IPS-20b (cell line): ENCODE measurements around the gene LARP7.
"Not testable (repeated sequence)": the region's sequence is repeated elsewhere in the genome, so short reads cannot be mapped to it uniquely, and the experiment has no call there.

Source experiments
- H3K27ac ChIP-seq: one replicate; pipeline ENCODE4 v1.5.1; 2013; ENCODE audit warnings: low read length
- H3K27me3 ChIP-seq: 2 replicates; pipeline ENCODE4 v1.6.1; 2013; ENCODE audit warnings: mild to moderate bottlenecking, low read length, inconsistent platforms; ENCODE audit not compliant: insufficient read depth
- H3K36me3 ChIP-seq: 2 replicates; pipeline ENCODE4 v1.6.1; 2013; ENCODE audit warnings: low read depth, mild to moderate bottlenecking, inconsistent platforms, low read length, moderate library complexity; ENCODE audit not compliant: insufficient read depth
- H3K4me1 ChIP-seq: 2 replicates; pipeline ENCODE4 v1.6.1; 2013; ENCODE audit warnings: mild to moderate bottlenecking, control low read depth, inconsistent platforms, low read length, moderate library complexity; ENCODE audit not compliant: insufficient read depth
- H3K4me3 ChIP-seq: 2 replicates; pipeline ENCODE4 v1.5.1; 2013; ENCODE audit warnings: mild to moderate bottlenecking, low read length, inconsistent platforms
- H3K9ac ChIP-seq: 2 replicates; pipeline ENCODE4 v1.6.1; 2013; ENCODE audit warnings: low read depth, mild to moderate bottlenecking, inconsistent platforms, low read length, moderate library complexity
- H3K9me3 ChIP-seq: 2 replicates; pipeline ENCODE4 v1.6.1; 2013; ENCODE audit warnings: mild to moderate bottlenecking, low read depth, low read length, inconsistent platforms; ENCODE audit not compliant: insufficient read depth

LARP7 gene

DNA sequence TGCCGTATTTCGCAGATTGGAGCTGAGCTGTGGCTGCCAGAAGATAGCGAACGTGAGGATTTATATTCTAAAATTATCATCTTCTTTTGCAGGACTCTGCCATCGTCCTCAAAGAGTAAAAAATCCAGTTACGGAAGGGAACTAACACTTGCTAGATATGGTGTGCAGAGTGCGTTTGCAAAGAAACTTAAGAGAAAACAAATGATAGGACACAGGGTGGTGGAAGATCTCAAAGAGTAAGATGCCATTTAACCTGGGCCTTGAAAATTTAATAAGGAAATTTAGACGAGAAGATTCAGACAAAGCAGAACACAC lies 566 bp downstream of the LARP7 start:
- Histone ChIP-seq H3K9me3 (no peaks in the 10 kb centered on the region), H3K27me3 (no peaks in the 10 kb centered on the region), H3K4me1 (peaks cover 19% of the 10 kb centered on the region; the same call in 1 of the 2 replicates), H3K9ac (peak overlapping the region; percentile 93; the same call in 1 of the 2 replicates), H3K36me3 (peaks cover 29% of the 10 kb centered on the region), H3K27ac (peak overlapping the region; percentile 84), H3K4me3 (peak overlapping the region; percentile 98)

DNA sequence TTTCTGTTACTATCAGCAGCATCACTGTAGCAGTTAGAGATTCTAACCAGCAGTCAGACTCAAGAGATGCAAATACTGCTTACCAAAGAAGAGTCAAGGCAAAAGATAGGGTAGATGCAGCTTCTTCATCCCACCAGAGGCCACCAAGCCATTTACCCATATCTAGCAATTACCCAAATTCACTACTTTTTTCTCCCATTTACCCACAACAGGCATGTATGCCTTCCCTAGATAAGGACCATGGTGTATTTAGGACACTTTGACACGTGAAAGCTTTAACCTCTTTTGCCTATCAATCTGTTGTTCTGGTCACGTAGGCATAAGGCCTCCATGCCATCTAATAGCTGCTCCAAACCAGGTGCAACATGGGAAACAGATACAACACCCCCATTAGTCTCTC lies 5.6 kb downstream of the LARP7 start:
- no peak overlapping the region for H3K9ac ChIP-seq
- H3K27me3 ChIP-seq: no peaks in the 10 kb centered on the region
- no peak overlapping the region for H3K4me3 ChIP-seq
- peaks cover 17% of the 10 kb centered on the region; the same call in 1 of the 2 replicates for H3K4me1 ChIP-seq
- H3K9me3 ChIP-seq: no peaks in the 10 kb centered on the region
- H3K36me3 ChIP-seq: peaks cover 45% of the 10 kb centered on the region
- no peak overlapping the region for H3K27ac ChIP-seq

DNA sequence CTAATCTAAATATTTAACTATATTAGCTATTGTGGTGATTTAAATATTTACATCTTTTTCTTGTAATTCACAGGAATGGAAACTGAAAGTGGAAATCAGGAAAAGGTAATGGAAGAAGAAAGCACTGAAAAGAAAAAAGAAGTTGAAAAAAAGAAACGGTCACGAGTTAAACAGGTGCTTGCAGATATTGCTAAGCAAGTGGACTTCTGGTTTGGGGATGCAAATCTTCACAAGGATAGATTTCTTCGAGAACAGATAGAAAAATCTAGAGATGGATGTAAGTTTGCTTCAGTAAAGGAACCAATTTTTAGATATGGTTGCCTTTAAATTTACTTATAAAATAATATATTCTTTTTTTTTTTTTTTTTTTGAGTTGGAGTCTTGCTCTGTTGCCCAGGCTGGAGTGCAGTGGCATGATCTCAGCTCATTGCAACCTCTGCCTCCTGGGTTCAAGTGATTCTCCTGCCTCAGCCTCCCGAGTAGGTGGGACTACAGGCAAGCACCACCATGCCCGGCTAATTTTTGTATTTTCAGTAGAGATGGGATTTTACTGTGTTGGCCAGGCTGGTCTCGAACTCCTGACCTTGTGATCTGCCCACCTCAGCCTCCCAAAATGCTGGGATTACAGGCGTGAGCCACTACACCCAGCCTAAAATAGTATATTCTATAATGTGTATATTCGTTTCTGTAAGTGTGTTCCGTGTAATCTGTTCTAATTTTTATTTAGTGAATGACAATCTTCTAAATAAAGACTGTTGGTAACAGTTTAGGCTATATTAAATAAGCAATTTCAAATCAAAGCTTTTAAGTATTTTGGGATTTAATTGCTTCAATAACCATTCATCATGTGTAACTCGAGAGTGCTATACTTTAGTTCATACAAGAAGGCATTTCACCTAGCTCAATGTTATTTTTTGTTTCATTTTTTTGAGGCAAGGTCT lies 7.9 kb downstream of the LARP7 start:
- not testable (repeated sequence) for H3K4me1 ChIP-seq, H3K9ac ChIP-seq, H3K27ac ChIP-seq, H3K9me3 ChIP-seq, H3K27me3 ChIP-seq
- Histone ChIP-seq H3K36me3 (peaks cover 41% of the 10 kb centered on the region), H3K4me3 (peak overlapping the region; percentile 93; the same call in 1 of the 2 replicates)

DNA sequence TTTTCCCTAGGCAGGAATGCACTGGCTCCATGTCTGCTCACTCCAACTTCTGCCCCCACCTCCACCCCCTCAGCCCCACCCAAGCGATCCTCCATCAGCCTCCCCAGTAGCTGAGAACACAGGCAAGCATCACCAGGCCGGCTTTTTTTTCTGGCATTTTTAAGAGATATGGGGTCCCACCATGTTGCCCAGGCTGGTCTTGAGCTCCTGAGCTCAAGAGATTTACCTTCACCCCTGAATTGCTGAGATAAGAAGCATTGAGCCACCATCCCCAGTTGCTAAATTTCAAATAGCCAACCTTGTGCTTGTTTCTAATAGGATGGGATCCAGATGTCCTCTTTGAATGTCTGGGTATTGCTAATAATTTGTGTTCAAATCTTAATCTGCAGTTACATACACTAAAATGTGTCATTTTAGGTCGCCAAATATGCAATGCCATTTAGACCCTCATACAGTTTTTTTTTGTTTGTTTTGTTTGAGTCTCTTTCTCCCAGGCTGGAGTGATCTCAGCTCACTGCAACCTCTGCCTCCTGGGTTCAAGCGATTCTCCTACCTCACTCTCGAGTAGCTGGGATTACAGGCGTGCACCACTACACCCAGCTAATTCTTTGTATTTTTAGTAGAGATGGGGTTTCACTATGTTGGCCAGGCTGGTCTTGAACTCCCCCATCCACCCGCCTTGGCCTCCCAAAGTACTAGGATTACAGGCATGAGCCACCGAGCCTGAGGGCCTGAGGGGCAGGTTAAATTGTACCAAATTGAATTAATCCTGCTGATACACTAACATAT lies 8.8 kb downstream of the LARP7 start:
- Histone ChIP-seq H3K4me3 (peak overlapping the region; percentile 93), H3K4me1 (peaks cover 14% of the 10 kb centered on the region; the same call in 1 of the 2 replicates), H3K27me3 (no peaks in the 10 kb centered on the region), H3K9me3 (no peaks in the 10 kb centered on the region), H3K27ac (no peak overlapping the region), H3K36me3 (peaks cover 36% of the 10 kb centered on the region), H3K9ac (peak overlapping the region; percentile 100)

DNA sequence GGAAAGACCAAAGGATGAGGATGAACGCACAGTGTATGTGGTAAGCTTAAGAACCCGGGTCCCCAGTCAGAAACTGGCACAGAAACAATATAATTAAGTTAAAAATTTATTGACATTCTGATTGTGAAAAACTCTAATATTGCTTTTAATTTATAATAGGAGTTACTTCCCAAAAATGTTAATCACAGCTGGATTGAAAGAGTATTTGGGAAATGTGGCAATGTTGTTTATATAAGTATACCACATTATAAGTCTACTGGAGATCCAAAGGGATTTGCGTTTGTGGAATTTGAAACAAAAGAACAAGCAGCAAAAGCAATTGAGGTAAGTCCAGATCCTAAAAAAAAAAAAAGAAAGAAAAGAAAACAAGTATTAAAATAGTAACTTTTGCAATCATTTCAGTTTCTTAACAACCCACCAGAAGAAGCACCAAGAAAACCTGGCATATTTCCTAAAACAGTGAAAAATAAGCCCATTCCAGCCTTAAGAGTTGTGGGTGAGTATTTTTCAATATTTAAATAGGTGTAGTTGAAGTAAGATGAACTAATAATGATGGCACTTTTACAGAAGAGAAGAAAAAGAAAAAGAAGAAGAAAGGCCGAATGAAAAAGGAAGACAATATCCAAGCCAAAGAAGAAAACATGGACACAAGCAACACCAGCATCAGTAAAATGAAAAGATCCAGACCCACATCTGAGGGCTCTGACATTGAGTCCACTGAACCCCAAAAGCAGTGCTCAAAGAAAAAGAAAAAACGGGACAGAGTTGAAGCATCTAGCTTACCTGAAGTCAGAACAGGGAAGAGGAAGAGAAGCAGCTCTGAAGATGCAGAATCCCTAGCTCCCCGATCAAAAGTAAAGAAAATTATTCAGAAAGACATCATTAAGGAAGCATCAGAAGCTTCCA lies 9.9 kb downstream of the LARP7 start:
- H3K9ac ChIP-seq: peak overlapping the region; percentile 100
- peak overlapping the region; percentile 93 for H3K4me3 ChIP-seq
- H3K36me3 ChIP-seq: peaks cover 34% of the 10 kb centered on the region
- H3K27ac ChIP-seq: peak overlapping the region; percentile 22
- H3K4me1 ChIP-seq: peaks cover 18% of the 10 kb centered on the region; the same call in 1 of the 2 replicates
- H3K27me3 ChIP-seq: no peaks in the 10 kb centered on the region
- H3K9me3 ChIP-seq: no peaks in the 10 kb centered on the region

DNA sequence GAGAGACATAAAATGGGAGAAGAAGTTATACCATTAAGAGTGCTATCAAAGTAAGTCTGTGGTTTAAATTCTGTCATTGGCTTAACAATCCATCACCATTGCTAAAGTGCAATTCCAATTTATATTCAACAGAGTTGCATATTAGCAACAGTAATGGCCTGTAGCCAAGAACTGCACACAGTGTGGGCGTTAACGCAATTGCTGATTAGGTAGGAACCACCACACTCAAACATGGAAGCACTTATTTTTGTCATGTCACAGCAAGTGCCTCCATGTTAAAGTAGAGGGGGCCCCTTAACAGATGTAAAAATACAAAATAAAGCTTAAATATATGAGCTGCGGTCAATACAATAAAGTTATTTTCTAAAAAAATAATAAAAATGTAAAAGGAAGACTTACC lies 10.8 kb downstream of the LARP7 start:
- Histone ChIP-seq H3K4me3 (peak overlapping the region; percentile 93), H3K4me1 (peaks cover 21% of the 10 kb centered on the region; the same call in 1 of the 2 replicates), H3K9ac (peak overlapping the region; percentile 100), H3K9me3 (no peaks in the 10 kb centered on the region), H3K27me3 (no peaks in the 10 kb centered on the region), H3K36me3 (peaks cover 29% of the 10 kb centered on the region), H3K27ac (peak overlapping the region; percentile 98)

DNA sequence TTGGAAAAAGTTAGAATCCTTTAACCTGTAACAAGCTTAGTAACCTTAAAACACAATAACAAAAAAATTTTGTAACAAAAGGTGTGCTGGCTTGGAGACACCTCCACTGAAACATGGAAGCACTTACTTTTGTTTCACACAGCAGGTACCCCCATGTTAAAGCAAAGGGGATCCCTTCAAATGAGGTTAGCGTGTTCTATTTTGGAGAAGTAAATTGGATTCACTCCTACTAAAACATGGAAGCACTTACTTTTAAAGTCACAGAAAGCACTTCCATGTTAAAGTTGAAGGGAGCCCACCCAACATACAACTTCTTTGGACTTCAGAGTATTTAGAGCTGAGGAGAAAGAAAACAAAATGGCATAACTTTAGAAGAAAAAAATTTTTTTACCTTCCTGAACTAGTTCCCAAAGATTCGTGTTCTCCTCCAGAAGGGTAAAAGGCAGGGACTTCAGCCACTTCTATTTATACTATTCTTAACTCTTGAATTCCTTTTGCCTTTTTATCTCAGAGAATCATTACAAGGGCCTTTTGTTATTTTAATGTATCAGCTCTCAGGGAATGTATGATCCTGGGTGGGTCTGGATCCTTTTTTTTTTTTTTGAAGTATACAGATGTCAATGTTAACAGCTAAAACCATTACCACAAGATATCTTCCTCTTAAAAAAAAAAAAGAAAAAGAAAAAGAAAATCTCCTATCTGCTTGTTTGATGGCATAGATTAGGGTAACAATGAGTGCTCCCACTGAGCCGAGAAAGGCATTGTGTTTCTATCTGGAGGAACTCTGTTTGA lies 11.5 kb downstream of the LARP7 start:
- H3K4me3 ChIP-seq: peak overlapping the region; percentile 93
- no peaks in the 10 kb centered on the region for H3K9me3 ChIP-seq
- peaks cover 29% of the 10 kb centered on the region for H3K36me3 ChIP-seq
- no peaks in the 10 kb centered on the region for H3K27me3 ChIP-seq
- peak overlapping the region; percentile 98 for H3K27ac ChIP-seq
- H3K4me1 ChIP-seq: peaks cover 24% of the 10 kb centered on the region; the same call in 1 of the 2 replicates
- H3K9ac ChIP-seq: peak overlapping the region; percentile 100

DNA sequence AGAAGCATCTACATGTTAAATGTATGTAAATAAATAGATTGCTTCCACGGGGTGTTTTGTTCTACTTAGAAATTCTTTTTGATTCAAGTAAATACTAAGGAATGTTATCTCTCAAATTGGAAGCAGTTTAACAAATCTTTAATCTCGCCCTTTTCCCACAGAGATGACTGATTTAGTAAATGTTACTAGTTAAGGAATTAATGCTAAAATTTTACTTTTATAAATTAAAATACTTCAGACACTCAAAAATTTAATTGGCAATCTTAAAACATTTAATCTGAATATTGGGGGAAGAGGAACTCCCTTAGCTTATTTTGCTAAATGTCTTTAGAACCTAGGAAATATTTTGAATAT lies 12.1 kb downstream of the LARP7 start:
- Histone ChIP-seq H3K27me3 (no peaks in the 10 kb centered on the region), H3K9me3 (no peaks in the 10 kb centered on the region), H3K36me3 (peaks cover 32% of the 10 kb centered on the region), H3K9ac (peak overlapping the region; percentile 81), H3K27ac (peak overlapping the region; percentile 40), H3K4me3 (peak overlapping the region; percentile 93), H3K4me1 (peaks cover 30% of the 10 kb centered on the region; the same call in 1 of the 2 replicates)

DNA sequence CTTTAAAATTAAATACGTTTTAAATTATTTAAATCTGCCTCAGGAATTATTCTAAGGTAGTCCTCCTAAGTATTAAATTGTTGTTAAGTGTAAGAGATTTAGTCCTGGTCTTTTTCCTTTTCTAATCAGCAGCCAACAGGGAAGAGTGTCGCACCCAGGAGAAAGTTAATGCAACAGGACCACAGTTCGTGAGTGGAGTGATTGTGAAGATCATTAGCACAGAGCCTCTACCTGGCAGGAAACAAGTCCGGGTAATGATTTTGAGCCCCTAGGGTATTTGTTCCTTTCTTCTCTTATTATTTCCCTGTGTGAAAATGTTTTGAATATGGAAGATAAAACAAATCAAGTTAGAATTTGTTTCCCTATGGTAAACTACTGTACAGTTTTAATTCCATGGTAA lies 13.4 kb downstream of the LARP7 start:
- peak overlapping the region; percentile 9 for H3K27ac ChIP-seq

DNA sequence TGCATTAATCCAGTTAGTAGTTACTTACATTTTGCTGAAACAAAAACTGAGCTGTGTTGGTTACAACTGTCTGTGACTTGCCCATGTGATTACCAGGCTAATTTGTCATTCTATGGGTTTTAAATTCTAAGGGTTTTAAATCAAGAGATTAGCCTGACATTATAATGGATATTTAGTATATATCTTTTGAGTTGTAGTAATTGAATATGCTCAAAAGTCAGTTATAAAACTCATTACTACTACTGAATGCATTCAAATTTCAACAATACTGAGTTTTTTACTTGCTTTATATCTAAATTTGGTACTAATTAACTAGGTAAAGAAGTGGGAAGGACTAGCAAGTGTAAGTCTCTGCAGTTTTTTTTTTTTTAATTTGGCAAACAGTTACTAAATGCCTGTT lies 14.7 kb downstream of the LARP7 start:
- Histone ChIP-seq H3K36me3 (peaks cover 31% of the 10 kb centered on the region), H3K9me3 (no peaks in the 10 kb centered on the region), H3K9ac (peak overlapping the region; percentile 81), H3K4me1 (peaks cover 40% of the 10 kb centered on the region), H3K27ac (peak overlapping the region; percentile 70), H3K4me3 (peak overlapping the region; percentile 93), H3K27me3 (no peaks in the 10 kb centered on the region)

More for the DNA sequence above, 13.4 kb downstream of the LARP7 start:
- peak overlapping the region; percentile 93 for H3K4me3 ChIP-seq
- H3K36me3 ChIP-seq: peaks cover 34% of the 10 kb centered on the region
- peaks cover 40% of the 10 kb centered on the region for H3K4me1 ChIP-seq
- no peaks in the 10 kb centered on the region for H3K9me3 ChIP-seq
- no peaks in the 10 kb centered on the region for H3K27me3 ChIP-seq
- peak overlapping the region; percentile 81 for H3K9ac ChIP-seq
